GF-D8 (cell line): ENCODE results near the gene PYGB.
A peak's percentile ranks its signal among the peaks of the same experiment; 100 is the strongest.

Source experiments
- DNase-seq: peaks from one replicate; lab custom pipeline; 2025; lab: John Stamatoyannopoulos, UW

PYGB gene

GRCh38 chr20:25216199-25216945 is 31.5 kb upstream of the PYGB start:
- DNase-seq = no peak

- DNase-seq = no peak
These were observed 30.4 kb upstream of the PYGB start for GRCh38 chr20:25217161-25218108.

DNA sequence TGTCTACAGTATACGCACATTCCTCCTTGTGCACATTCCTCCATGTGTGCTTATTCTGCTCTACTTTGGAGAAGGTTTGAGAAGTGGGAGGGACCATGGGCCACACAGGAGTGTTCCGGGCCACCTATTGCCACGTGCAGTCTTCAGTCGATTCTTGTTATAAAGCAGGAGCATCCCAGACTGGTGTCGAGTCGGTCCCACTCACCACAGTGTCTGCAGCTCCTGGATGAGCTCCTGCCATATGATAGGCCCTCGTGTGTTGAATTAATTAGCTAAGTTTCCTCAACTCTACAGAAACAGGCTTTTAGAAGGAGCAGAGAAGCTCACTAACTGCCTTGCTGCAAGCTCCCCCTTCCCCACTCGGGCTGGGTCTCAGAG is 29.8 kb upstream of the PYGB start:
- DNase-seq = no peak

GRCh38 chr20:25218492-25218891 is 29.4 kb upstream of the PYGB start:
- no peak for DNase-seq

- no peak for DNase-seq
These were observed 28.5 kb upstream of the PYGB start for GRCh38 chr20:25219365-25219764.

- DNase-seq = no peak
These were observed 27.7 kb upstream of the PYGB start for GRCh38 chr20:25220021-25220730.

- DNase-seq = no peak
These were observed 26.9 kb upstream of the PYGB start for GRCh38 chr20:25220810-25221591.

GRCh38 chr20:25221592-25222460 is 26.1 kb upstream of the PYGB start:
- DNase-seq = no peak

DNA sequence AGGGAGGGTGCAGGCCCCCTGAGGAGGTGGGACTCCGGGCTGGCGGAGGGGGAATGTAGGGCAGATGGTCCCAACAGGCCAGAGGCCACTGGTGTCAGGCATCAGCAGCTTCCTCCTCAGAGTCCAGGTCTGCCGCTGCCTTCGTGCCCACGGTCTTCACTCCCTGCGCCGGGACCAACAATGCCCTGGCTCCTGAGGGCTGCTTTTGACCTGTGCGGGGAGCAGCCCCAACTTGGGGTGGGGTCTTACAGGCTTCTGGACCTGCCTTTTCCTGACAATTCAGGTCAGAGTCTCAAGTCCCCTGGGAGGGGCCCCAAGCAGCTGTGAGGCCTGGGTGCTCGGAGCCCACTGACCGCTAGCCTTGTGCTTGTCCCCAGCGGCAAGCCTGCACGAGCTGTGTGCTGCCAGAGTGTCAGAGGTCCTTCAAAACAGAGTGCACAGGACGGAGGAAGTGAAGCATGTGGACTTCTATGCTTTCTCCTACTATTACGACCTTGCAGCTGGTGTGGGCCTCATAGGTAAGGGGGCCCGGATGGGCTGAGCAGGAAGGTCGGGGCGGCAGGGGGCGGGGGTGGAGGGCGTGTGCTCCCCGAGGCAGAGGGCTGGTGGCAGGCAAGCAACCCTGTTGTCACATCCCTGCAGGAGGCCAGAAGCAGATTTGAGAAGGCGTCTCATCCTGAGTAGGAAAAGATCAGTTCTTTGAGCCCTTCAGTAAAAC is 25.3 kb upstream of the PYGB start:
- DNase-seq = no peak

GRCh38 chr20:25223179-25223661 is 24.7 kb upstream of the PYGB start:
- peak; percentile 27 for DNase-seq

DNA sequence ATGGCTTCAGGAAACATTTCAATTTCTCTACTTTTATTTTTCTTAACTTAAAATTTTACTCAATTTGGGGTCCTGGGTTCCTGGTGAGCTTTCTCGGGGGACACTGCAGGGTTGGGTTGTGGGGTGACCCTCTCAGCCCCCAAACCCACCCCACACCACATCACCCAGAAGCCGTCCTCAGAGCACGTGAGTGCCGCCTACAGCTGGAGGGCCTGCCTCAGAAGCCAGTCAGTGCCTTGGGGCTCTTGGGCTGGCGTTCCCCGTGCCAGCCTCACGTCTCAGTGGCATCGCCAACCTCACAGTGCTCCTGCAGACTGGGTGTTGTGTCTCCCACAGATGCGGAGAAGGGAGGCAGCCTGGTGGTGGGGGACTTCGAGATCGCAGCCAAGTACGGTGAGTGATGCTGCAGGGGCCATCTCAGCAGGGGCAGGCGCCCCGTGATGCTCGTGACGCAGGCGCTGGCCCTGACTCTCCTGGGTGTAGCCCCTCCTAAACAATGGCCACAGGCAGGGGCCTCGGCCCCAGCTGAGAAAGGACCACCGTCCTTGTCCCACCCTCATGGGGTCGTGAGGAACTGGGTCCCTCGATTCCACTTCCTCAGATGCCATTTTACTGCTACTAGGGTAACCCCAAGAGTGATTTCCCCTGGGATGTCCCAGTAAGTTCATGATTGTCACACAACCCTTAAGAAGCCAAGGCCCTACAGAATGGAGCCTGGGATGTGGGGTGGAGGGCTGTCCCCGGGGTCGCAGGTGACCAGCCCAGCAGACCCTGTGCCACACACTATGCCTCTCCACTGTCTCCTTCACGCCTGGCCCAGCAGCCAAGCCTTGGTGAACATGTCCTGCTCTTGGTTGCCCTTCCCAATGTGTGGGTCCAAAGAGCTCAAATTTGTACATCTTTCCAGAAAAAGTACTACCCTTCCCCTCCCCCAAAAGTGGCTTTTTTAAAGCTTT is 23.8 kb upstream of the PYGB start:
- DNase-seq = no peak

DNA sequence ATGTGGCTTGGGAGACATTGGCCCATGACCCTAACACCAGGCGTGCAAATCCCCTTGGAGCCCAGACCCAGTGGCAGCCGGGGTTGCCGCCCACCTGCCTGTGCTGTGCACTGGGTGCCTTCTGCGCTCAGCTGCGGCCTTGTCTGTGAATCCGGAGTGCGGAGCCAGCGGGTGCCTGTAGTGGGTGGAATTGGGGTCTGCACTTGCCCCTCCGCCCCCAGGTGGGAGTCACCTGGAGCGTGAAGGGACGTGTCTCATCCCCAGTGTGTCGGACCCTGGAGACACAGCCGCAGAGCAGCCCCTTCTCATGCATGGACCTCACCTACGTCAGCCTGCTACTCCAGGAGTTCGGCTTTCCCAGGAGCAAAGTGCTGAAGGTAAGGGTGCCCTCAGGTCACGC is 22.9 kb upstream of the PYGB start:
- no peak for DNase-seq

- no peak for DNase-seq
These were observed 22.0 kb upstream of the PYGB start for GRCh38 chr20:25225642-25226432.

DNA sequence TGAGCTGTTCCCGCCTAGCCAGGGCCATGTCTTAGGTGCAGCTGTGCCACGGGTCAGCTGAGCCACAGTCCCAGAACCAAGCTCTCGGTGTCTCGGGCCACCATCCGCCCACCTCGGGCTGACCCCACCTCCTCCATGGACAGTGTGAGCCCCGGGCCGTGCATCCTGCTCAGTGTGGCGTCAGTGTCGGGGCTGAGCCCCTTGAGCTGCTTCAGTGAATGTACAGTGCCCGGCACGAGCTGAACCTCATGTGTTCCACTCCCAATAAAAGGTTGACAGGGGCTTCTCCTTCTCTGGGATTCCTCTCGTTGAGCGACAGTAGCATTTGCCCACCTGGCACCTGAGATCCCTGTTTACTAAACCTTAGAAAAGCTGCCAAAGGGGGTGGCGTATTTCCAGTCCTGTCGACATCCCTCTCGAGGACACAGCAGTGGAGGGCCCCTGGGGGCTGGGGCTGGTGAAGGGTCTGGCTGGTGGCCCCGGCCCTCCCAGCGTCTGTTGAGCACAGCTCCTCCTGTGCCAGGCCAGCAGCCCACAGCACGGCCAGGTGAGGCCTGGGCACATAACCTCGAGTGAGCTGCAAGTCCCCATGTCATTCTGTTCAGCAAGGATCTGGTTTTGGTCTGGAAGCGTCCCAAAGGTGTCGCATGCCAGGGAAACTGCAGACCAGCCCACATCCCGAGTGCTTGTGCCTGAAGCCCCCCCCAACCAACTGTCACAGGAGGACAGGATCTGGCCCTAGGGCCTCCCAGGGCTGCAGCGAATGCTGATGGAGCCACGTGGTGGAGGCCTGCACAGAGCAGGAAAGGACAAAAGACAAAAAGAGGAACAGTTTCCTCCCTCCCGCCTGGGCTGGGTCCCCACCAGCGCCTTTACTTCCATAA is 21.2 kb upstream of the PYGB start:
- DNase-seq = no peak

GRCh38 chr20:25227317-25227831 is 20.5 kb upstream of the PYGB start:
- DNase-seq = no peak

DNA sequence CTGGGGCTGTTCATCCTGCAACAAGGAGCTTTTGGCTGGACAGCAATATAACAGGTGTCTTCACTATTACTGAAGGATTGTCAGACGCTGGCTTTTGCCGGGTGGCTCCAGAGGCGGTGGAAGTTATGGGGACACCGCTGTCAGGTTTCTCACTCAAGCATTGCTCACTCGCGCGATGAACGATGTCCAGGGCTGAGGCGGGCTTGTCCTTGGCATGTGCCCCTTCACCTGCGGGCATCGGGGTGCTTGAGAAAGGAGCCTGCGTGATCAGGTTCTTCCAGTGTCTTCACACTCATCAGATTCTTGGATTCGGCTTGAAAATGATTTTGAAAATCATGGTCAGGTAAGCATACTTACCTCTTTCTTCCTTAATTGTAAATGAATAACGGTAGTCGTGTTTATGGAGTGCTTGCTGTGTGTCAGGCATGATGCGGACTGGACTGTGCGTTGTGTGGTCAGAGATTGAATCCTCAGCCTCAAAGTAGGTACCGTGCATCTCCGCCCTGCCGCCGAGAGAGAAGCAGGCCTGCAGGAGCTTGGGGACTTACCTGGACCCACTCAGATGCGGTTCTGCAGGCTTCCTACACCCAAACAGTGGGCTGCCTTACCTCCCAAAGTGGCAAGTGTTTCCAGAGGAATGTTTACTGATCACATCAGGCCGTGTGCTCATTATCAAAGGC is 18.3 kb upstream of the PYGB start:
- DNase-seq = no peak
